Measurements from ENCODE around the gene NEK4.
"Not testable (repeated sequence)": the region's sequence is repeated elsewhere in the genome, so short reads cannot be mapped to it uniquely, and the experiment has no call there.

The NEK4 gene

GRCh38 chr3:52730681-52731080 lies 40.1 kb downstream of the NEK4 start:
- DNase-seq: no peak

DNA sequence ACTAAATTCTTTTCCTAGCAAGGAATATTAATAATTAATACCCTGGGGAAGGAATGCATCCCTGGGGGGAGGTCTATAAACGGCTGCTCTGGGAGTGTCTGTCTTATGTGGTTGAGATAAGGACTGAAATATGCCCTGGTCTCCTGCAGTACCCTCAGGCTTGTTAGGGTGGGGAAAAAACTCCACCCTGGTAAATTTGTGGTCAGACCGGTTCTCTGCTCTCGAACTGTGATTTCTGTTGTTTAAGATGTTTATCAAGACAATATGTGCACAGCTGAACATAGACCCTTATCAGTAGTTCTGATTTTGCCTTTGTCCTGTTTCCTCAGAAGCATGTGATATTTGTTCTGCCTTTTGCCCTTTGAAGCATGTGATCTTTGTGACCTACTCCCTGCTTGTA lies 42.0 kb downstream of the NEK4 start:
- DNase-seq: not testable (repeated sequence)

DNA sequence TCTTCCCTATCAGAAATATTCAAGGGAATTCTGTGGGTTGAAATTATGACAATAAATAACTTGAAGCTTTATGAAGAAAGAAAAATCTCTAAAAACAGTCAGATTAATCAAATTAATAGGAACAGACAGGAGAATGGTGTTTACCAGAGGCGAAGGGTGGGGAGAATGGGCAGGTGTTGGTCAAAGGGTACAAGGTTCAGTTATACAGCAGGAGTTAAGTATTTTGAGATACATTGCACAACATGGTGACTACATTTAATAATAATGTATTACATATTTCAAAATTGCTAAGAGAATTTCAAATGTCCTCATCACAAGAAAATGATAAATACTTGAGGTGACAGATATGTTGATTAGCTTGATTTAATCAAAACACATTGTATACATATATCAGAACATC lies 46.2 kb downstream of the NEK4 start:
- no peak for DNase-seq

GRCh38 chr3:52723935-52724334 lies 46.8 kb downstream of the NEK4 start:
- no peak for DNase-seq

GRCh38 chr3:52722491-52722890 lies 48.2 kb downstream of the NEK4 start:
- no peak for DNase-seq

DNA sequence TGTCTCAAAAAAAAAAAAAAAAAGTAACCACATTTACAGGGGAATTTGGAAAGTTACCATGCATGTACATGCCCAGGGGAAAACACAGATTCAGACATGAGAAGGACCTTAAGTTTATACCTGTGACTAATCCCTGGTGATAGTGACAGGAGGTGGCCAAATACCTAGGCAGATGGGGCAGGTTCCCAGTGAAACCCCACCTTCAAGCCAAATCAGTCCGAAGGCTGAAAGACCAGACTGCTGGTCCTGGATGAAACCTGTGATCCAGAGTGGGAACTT lies 49.1 kb downstream of the NEK4 start:
- no peak for DNase-seq

DNA sequence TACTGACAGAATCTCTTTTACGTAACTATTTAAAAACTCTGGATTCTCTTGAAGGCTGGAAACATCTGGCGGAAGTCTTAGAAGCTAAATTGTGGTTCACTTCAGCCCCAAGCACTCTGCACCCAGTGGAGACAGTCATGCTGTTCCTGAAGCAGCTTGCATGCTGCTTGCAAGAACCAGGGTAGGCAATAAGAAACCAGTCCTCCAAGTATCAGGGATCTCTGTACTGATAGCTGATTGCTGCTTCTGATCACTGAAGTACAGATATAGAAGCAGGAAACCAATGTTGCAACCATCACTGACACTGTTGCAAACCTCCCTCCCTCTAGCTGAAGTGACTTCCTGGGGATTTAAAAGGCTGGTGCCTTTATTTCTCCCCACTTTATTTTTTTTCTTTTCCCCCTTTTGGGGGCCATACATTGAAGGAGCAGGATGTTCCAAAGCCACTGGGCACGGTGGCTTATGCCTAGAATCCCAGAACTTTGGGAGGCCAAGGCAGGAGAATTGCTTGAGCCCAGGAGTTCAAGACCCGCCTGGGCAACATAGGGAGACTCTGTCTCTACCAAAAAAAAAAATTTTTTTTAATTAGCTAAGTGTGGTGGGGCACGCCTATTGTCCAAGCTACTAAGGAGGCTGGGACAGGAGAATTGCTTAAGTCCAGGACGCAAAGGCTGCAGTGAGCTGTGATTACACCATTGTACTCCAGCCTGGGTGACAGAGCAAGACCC lies 49.6 kb downstream of the NEK4 start:
- no peak for DNase-seq

- DNase-seq: no peak
Observed at GRCh38 chr3:52719618-52720017, 51.1 kb downstream of the NEK4 start.

GRCh38 chr3:52715714-52716305 lies 54.9 kb downstream of the NEK4 start:
- no peak for DNase-seq

DNA sequence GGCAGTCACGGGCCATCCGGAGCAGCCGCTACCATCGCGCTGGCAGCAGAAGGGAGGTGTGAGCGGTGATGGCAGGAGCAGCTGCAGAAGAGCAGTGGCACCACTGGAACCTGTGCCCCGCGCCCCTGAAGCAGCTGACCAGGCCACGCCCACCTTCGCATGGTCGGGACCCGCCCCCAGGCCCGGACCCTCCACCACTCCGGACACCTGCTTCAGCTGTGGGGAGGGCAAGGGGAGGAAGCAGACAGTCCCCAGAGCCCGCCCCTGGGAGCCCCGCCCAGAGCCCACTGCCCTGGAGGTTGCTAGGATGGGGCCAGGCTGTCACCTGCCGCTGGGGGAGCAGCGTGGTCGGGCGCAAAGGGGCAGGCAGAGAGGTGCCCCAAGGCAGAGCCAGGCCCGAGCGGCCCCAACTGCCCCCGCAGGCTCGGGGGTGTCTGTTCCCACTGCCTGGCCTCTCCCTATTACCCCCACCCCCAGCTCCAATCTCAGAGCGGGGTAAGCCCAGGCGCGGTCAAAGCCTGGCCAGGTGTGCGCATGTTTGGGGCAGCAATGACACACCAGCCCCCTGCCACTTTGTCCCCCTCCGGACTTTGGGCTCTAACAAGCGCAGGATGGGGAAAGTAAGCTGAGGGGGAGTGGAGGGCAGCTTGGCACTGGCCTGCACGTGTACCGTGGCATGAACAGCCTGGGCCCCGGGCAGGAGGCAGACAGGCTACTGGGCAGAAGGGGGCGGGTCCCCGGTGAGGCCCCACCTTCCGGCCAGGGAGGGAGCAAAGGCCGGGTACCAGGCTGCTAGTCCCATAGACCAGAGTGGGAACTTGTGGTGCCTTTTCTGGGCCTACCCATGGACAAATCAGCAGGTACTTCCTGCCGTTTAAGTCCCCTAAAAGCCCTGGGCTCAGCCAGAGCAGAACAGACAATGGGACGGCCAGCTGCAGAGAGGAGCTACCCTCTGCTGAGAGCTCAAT lies 56.1 kb downstream of the NEK4 start:
- peak; percentile 81 for DNase-seq

GRCh38 chr3:52712291-52713212 lies 58.2 kb downstream of the NEK4 start:
- DNase-seq: no peak

- no peak for DNase-seq
Observed at GRCh38 chr3:52710512-52710911, 60.2 kb downstream of the NEK4 start.

DNA sequence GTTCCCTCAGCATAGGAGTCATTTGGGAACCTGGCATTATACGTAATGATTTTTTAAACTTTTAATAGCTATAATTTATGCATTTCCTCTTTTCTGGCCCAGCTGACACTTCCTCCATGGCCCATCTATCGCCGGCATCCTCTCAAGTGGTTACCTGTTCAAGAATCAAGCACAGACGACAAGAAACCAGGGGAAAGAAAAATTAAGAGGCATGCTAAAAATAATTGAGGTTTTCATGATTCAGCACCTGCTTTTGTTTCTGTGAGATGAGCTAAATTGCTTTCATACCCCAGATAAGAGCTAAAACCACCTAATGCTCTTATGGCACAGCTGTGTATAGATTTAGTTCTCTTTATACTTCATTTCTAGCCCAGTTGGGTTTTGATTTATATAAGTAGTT lies 63.2 kb downstream of the NEK4 start:
- no peak for DNase-seq

DNA sequence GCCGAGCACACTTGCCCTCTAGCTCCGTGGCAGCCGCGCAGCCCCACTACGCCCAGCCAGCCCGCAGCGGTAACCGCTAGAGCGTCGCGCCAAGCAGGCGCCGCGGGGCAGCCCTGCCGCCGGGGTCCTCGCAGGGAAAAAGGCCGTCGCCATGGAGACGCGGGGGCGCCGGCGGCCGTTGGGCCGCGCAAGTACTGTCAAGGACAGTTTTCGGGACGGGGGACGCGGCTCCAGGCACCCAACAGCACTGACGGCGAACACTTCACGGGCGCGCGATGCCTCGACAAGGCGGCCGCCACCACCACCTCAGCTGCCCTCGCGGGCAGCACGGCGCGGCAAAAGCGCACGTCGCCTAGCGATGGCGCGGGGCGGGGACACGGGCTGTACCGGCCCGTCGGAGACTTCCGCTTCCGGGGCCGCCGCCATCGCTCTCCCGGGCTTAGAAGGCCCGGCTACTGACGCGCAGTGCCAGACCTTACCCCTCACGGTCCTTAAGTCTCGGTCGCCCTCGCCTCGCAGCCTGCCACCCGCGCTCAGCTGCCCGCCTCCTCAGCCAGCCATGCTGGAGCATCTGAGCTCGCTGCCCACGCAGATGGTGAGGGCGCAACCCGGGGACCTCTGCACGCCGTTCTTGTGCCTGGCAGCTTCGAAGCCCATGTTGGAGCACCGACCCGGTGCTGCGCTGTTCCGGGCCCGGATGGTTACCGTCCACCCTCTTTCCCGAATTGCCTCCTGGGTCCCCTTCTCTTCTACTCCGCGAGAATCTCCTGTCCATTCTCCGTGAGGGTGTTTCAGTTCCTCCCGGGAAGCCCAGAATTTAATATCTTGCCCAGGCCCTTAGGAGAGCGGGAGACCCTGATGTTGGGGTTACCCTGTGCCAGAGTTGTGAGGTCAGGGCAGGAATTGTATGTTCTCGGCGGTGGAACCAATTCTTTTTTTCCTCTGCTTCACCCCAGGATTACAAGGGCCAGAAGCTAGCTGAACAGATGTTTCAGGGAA lies 64.8 kb downstream of the NEK4 start, which contains the start of the genes GLT8D1 and SPCS1:
Gene GLT8D1 (minus strand): TSS at position 104 of the 999 bp plus-strand sequence. CDS start 5,331 bp downstream, outside the sequence.
Gene SPCS1 (plus strand): TSS at position 419 of the 999 bp plus-strand sequence. CDS start 141 bp downstream, at position 560.
- peak; percentile 88 for DNase-seq

- no peak for DNase-seq
Observed at GRCh38 chr3:52705438-52705687, 65.4 kb downstream of the NEK4 start.

DNA sequence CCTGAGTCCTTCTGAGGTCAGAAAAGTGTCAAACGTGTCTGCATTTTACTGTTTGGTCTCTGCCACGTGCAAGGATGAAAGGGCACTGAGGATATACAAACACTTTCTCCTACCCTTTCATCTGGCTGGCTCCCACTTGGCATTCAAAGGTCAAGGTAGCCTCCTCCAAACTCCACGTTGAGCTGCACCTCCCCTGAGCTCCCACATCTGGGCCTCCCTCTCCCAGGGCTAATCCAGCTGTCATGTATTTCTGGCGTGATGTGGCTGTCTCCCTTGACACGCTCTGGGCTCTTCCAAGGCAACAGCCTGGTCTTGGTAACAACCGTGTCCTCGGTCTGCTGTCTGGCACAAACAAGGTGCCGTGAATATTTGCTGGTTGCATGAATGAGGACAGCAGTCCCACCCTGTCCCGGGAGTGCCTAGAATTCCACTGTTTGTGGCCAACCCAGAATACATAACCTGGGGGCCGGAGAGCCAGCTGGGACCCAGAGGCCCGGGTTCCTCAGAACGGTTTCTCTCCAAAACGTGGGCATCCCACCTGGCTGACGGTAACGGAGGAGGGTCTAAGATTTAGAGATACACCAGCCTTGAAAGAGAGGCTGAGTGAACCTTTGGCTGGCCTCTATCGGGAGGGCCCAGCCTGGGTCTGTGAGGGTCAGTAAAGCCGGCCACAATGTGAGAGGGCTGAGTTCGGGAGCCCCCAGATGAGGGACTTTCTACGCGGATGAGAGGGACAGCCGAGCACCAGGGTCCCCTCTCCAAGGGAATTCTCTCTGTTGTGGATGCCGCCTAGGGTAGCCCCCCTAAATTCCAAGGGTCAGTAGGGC lies 65.9 kb downstream of the NEK4 start:
- DNase-seq: peak; percentile 43

DNA sequence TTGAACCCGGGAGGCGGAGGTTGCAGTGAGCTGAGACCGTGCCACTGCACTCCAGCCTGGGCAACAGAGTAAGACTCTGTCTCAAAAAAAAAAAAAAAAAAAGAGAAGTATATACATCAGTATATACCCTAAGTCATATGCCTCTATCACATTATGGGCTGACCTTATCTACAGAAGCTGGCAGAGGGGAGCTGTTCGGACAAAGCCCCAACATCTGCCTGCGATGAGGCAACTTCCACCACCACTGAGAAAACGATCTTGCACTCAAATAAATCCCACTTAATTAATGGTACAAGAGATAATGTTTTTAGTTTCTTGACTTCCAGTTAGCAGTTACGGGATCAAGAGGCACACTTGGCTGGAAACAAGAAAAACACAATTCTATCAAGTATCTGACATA lies 67.4 kb downstream of the NEK4 start:
- DNase-seq: no peak

DNA sequence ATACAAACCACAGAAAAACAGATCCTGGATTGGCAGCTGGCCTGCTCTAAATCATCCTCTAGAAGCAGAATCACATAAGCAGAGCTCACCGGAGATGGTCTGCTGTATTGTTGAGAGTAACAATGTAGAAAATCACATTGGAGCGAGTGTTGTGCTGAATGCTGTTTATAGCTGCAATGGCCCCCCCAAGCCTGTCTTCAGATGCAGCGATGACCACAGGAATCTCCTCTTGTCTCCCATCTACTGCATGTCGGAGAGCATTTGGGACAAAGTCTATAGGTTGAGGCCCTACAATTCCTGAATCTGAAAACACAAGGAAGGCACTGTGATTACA lies 73.1 kb downstream of the NEK4 start:
- DNase-seq: no peak

GRCh38 chr3:52696830-52697631 lies 73.7 kb downstream of the NEK4 start:
- DNase-seq: no peak

All from NCI-H69 (cell line).